Esophagus squamous epithelium (tissue), 5 donors: ENCODE data around the gene PVALEF. TPM values are rescaled to one million over a fixed set of nuclear protein-coding genes. Genes with fewer than 3 reads are reported as not detected.
A peak's percentile ranks its signal among the peaks of the same experiment; 100 is the strongest.

Experiments
- DNase-seq: peaks from one replicate; lab custom pipeline; 2025; lab: John Stamatoyannopoulos, UW
- H3K27ac ChIP-seq, 4 donors: fragments of 200-600 bp; sonication (generic); one replicate each; pipeline ENCODE4 v1.5.1; 2016 to 2019; ENCODE audit warnings: mild to moderate bottlenecking in 1 of 4
- H3K27me3 ChIP-seq, 4 donors: fragments of 200-600 bp; sonication (generic); 1 replicate in 3 of 4; 2 replicates in 1 of 4; pipeline versions ENCODE4 v1.5.1 to v1.6.0; 2017 to 2021; ENCODE audit warnings: antibody characterized with exemption in 1 of 4
- H3K36me3 ChIP-seq, 3 donors: fragments of 200-600 bp; sonication (generic); one replicate each; pipeline ENCODE4 v1.5.1; 2016 to 2019
- H3K4me1 ChIP-seq, 3 donors: fragments of 200-600 bp; sonication (generic); one replicate each; pipeline ENCODE4 v1.5.1; 2017 to 2019
- H3K4me3 ChIP-seq, 4 donors: fragments of 200-600 bp; sonication (generic); 1 replicate in 3 of 4; 2 replicates in 1 of 4; pipeline ENCODE4 v1.5.1; 2016 to 2019; ENCODE audit warnings: mild to moderate bottlenecking in 2 of 4, moderate library complexity in 1 of 4
- H3K9me3 ChIP-seq, 3 donors: fragments of 200-600 bp; sonication (generic); one replicate each; pipeline ENCODE4 v1.5.1; 2016 to 2019
- CTCF ChIP-seq, 6 experiments: fragments of 450-650 bp in 4 of 6; fragments of 200-600 bp in 2 of 6; sonication (generic) in 2 of 6; IDR thresholded peaks; one replicate each; pipeline ENCODE4 v1.5.1; 2016 to 2019; ENCODE audit warnings: antibody characterized with exemption in 6 of 6, mild to moderate bottlenecking in 4 of 6, moderate library complexity in 4 of 6
- POLR2A ChIP-seq, 4 donors: fragments of 450-650 bp; IDR thresholded peaks; one replicate each; pipeline ENCODE4 v1.6.1; 2017; ENCODE audit warnings: antibody characterized with exemption in 4 of 4, mild to moderate bottlenecking in 4 of 4, moderate library complexity in 3 of 4
- WGBS, 2 donors: methylation state at CpG; one replicate each; pipeline ENCODE4 v1.1.5; 2018; 5-methylcytosine and 5-hydroxymethylcytosine counted together
- intact Hi-C: fragments of 100-400 bp; cut with DNase I; formaldehyde crosslinking; loops from one replicate; pipeline ENCODE4 v1.15.0; 2022
- total RNA-seq, 4 donors: library from RNA; depleted of rRNA; stranded (reverse); fragments of >200 nt; gene quantifications; one replicate each; pipeline ENCODE4 v1.1.0, GENCODE V29; 2016
- donor health status: DM: yes; HTN: yes; CAD: no.

The PVALEF gene
- total RNA-seq, 4 donors from 2014 or later, result not detected

- no peaks in the 10 kb centered on the region for H3K9me3 ChIP-seq
- no peak for TF ChIP-seq CTCF (IDR thresholded peaks at IDR 0.05)
- TF ChIP-seq POLR2A (IDR thresholded peaks at IDR 0.05), result no peak
- peak overlapping the region in 3 of 4 donors; percentile 28 to 58 (median 38) for H3K4me3 ChIP-seq
- H3K27ac ChIP-seq, result peak overlapping the region in 2 of 4 donors; percentile 25 to 29
- H3K36me3 ChIP-seq, result no peaks in the 10 kb centered on the region
- peaks cover 0 to 56% (median 0%) of the 10 kb centered on the region in 4 donors for H3K27me3 ChIP-seq
- WGBS, 2 donors, result 61 to 85% methylated on average over 3 to 10 of the region's 25 CpGs
- peaks cover 0 to 20% (median under 1%) of the 10 kb centered on the region in 3 donors for H3K4me1 ChIP-seq
- DNase-seq, result no peak
- intact Hi-C loops, result no loop called here
Measured at GRCh38 chr17:81159611-81160265, 5.6 kb upstream of the PVALEF start.

DNA sequence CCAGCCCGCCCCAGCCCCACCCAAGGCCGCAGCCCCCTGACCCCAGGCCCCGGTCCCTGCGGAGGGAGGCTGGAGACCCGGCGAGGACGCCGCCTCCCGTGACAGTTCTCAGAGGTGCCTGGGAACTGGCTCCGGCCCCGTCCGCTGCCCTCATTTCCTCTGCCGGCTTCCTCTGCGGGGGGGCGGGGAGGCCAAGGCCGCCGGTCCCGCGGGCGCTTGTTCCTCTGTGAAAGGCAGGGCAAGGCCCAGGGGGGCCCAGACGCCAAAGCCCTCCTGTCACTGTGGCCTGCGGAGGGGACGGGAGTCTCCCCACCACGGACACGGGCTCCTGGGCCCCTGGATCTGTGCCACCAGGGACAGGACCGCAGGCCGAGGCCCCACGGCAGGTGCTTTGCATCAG, 5.0 kb upstream of the PVALEF start:
- H3K4me1 ChIP-seq, result peaks cover 0 to 26% (median 5%) of the 10 kb centered on the region in 3 donors
- DNase-seq, result no peak
- H3K27me3 ChIP-seq, result peaks cover 0 to 62% (median under 1%) of the 10 kb centered on the region in 4 donors
- WGBS, 2 donors, result no CpG with 5 or more reads among the region's 28 CpGs
- intact Hi-C loops, result no loop called here
- H3K27ac ChIP-seq, result peak overlapping the region in 1 of 4 donors; percentile 29
- H3K36me3 ChIP-seq, result no peaks in the 10 kb centered on the region
- H3K4me3 ChIP-seq, result peak overlapping the region in 3 of 4 donors; percentile 28 to 58 (median 38)
- no peaks in the 10 kb centered on the region for H3K9me3 ChIP-seq
- no peak for TF ChIP-seq POLR2A (IDR thresholded peaks at IDR 0.05)
- no peak for TF ChIP-seq CTCF (IDR thresholded peaks at IDR 0.05)

- H3K27ac ChIP-seq, result no peak overlapping the region
- H3K27me3 ChIP-seq, result peaks cover 0 to 68% (median 4%) of the 10 kb centered on the region in 4 donors
- DNase-seq, result no peak
Measured at GRCh38 chr17:81160747-81161453, 4.4 kb upstream of the PVALEF start.

GRCh38 chr17:81161536-81161935, 3.8 kb upstream of the PVALEF start:
- intact Hi-C loops, result no loop called here
- Histone ChIP-seq H3K27me3 (peaks cover 0 to 74% (median 4%) of the 10 kb centered on the region in 4 donors), H3K4me3 (no peak overlapping the region), H3K27ac (no peak overlapping the region), H3K9me3 (no peaks in the 10 kb centered on the region), H3K4me1 (peaks cover 5 to 36% (median 11%) of the 10 kb centered on the region in 3 donors), H3K36me3 (no peaks in the 10 kb centered on the region)
- 90 to 93% methylated on average over 2 to 5 of the region's 15 CpGs for WGBS, 2 donors
- TF ChIP-seq POLR2A (IDR thresholded peaks at IDR 0.05) (no peak), CTCF (IDR thresholded peaks at IDR 0.05) (no peak)
- DNase-seq, result no peak

More at GRCh38 chr17:81160747-81161453, 4.4 kb upstream of the PVALEF start:
- 39% methylated on average over 3 of the region's 32 CpGs; no CpG with 5 or more reads in 1 of the 2 donors for WGBS, 2 donors
- Histone ChIP-seq H3K4me1 (peaks cover 0 to 31% (median 9%) of the 10 kb centered on the region in 3 donors), H3K36me3 (no peaks in the 10 kb centered on the region), H3K9me3 (no peaks in the 10 kb centered on the region), H3K4me3 (peak overlapping the region in 1 of 4 donors; percentile 58)
- intact Hi-C loops, result no loop called here
- no peak for TF ChIP-seq POLR2A (IDR thresholded peaks at IDR 0.05)
- TF ChIP-seq CTCF (IDR thresholded peaks at IDR 0.05), result no peak

- H3K4me3 ChIP-seq, result no peak overlapping the region
- no peaks in the 10 kb centered on the region for H3K9me3 ChIP-seq
- H3K4me1 ChIP-seq, result peaks cover 6 to 38% (median 12%) of the 10 kb centered on the region in 3 donors
- DNase-seq, result no peak
- no peaks in the 10 kb centered on the region for H3K36me3 ChIP-seq
- WGBS, 2 donors, result 75 to 76% methylated on average over 1 to 4 of the region's 16 CpGs
- intact Hi-C loops, result no loop called here
- H3K27me3 ChIP-seq, result peaks cover 0 to 79% (median 6%) of the 10 kb centered on the region in 4 donors
- no peak overlapping the region for H3K27ac ChIP-seq
- no peak for TF ChIP-seq CTCF (IDR thresholded peaks at IDR 0.05)
- no peak for TF ChIP-seq POLR2A (IDR thresholded peaks at IDR 0.05)
Measured at GRCh38 chr17:81161972-81162371, 3.3 kb upstream of the PVALEF start.
